Measurements from ENCODE around the gene ABLIM3.

The ABLIM3 gene

DNA sequence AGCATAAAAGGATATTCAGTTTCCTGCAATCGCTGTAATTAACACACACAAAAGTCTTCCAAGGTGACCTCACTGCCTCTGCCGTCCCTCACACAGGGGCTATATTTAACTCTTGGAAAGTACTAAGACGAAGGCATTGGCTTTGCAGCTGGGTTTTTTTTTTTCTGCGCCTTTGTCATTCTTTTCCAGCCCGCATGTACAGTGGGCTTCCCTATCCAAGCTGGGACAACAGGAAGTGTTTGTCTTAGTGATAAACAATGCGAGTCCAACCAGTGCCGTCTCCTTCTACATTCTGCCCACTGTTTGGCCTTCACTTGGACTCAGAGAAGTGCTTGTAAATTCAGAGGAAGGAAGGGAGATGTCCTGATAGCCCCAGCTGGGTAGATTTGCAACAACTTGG is 148.0 kb downstream of the ABLIM3 start:
- Histone ChIP-seq H3K36me3 (ENCODE audit: control insufficient read depth, insufficient read depth, low read length, severe bottlenecking) (peaks cover 7% of the 10 kb centered on the region), H3K4me3 (ENCODE audit: low read length) (no peak overlapping the region), H3K9me3 (ENCODE audit: control insufficient read depth, low read length) (no peaks in the 10 kb centered on the region), H3K4me1 (ENCODE audit: control insufficient read depth, insufficient read depth, low read length) (peaks cover 13% of the 10 kb centered on the region), H3K9ac (ENCODE audit: low read length) (no peak overlapping the region), H3K27me3 (replicated peaks; ENCODE audit: control insufficient read depth, insufficient read depth, low read length) (no peaks in the 10 kb centered on the region)
- DNase-seq (ENCODE audit: low read depth), result no peak

DNA sequence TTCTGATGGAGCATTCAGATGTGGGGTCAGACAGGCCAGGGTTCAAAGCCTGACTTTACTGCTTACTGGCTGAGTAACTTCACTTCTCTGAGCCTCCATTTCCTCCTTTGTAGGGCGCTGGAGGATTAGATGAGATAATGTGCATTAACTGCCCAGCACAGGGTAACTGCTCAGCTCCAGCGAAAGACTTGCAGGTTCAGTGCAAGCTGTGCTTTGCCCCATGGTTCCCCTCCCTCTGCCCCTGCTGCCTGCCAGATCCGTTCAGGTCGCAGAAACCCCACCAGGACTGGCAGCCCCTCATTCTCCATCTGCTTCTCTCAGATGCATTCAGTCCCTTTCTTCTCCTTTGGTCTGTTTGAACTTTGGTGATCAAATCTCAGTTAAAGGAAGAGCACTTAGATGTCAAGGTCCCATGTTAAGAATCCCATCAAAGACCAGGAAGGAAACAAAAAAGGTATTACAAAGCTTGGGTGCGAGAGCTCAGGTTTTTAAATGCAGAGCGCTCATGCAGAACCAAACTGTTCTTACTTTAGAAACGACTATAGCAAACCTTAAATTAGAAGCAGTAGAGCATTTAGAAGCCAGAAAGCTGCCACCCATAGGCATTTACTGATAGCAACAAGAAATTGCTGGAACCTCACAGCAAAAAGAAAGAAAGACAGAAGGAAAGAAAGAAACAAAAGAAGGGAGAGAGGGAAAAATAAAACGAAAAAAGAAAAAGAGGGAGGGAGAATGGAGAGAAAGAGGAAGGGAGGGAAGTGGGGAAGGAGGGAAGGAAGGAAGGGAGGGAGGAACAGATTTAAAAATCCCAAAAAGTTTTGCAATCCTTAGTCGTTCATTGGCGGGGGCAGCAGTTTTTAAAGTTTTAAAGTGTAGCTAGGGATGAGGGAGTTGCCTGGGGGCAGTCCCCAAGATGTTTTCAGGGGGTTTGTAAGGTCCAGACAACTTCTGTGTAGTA is 153.9 kb downstream of the ABLIM3 start:
- DNase-seq (ENCODE audit: low read depth), result no peak
- no peaks in the 10 kb centered on the region for H3K9me3 ChIP-seq (ENCODE audit: control insufficient read depth, low read length)
- H3K36me3 ChIP-seq (ENCODE audit: control insufficient read depth, insufficient read depth, low read length, severe bottlenecking), result no peaks in the 10 kb centered on the region
- no peak overlapping the region for H3K4me3 ChIP-seq (ENCODE audit: low read length)
- H3K27me3 ChIP-seq (replicated peaks; ENCODE audit: control insufficient read depth, insufficient read depth, low read length), result no peaks in the 10 kb centered on the region
- H3K9ac ChIP-seq (ENCODE audit: low read length), result no peak overlapping the region
- H3K4me1 ChIP-seq (ENCODE audit: control insufficient read depth, insufficient read depth, low read length), result peaks cover 32% of the 10 kb centered on the region

DNA sequence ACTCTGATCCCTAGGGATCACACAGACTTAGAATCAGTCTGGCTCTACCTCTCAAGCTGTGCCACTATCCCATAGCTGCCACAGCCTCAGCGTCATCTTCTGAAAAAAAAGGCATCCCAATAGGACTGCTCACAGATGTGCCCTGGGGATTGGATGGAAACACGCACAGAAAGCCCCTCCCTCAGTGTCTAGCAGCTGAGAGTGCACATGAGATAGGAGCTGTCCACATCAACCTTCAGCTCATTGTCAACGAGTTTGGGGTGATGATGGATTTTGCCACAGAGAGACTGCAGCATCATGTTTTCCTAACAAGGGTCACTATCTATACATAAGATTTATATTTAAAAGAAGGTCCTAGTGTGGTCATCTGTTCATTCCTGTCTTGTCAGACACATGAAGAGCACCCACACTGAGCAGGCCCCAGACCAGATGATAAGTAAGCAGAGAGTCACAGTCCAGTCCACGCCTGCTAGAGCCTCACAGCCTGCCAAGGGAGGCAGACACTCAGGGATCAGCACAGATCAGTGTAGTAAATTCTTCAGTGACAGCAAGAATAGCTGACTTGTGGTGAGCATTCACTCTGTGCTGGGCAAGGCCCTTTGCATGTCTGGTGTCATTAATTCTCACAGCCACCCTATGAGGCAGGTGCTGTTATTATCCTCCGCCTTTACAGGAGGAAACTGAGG is 156.2 kb downstream of the ABLIM3 start:
- Histone ChIP-seq H3K27me3 (replicated peaks; ENCODE audit: control insufficient read depth, insufficient read depth, low read length) (no peaks in the 10 kb centered on the region), H3K9me3 (ENCODE audit: control insufficient read depth, low read length) (no peaks in the 10 kb centered on the region), H3K9ac (ENCODE audit: low read length) (no peak overlapping the region), H3K4me3 (ENCODE audit: low read length) (no peak overlapping the region), H3K4me1 (ENCODE audit: control insufficient read depth, insufficient read depth, low read length) (peaks cover 33% of the 10 kb centered on the region), H3K36me3 (ENCODE audit: control insufficient read depth, insufficient read depth, low read length, severe bottlenecking) (peaks cover 15% of the 10 kb centered on the region)
- DNase-seq (ENCODE audit: low read depth), result no peak

DNA sequence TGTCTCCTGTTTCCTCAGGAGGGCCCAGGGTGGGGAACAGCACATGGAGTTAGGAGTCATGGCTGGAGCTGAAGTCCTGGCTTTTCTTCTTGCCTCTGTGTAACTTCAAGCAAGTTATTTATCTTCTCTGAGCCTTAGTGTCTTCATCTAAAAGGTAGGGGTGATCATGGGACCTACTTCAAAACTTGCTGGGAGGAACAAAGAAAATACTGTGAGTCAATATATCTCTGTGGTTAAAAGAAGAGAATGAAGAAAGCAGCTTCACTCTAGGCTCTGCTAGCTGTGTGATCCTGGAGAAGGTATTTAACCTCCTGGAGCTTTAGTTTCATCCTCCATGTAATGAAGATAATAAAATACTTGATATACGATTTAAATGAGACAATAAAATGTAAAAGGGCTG is 156.9 kb downstream of the ABLIM3 start:
- Histone ChIP-seq H3K9me3 (ENCODE audit: control insufficient read depth, low read length) (no peaks in the 10 kb centered on the region), H3K27me3 (replicated peaks; ENCODE audit: control insufficient read depth, insufficient read depth, low read length) (no peaks in the 10 kb centered on the region), H3K4me3 (ENCODE audit: low read length) (no peak overlapping the region), H3K4me1 (ENCODE audit: control insufficient read depth, insufficient read depth, low read length) (peaks cover 33% of the 10 kb centered on the region), H3K36me3 (ENCODE audit: control insufficient read depth, insufficient read depth, low read length, severe bottlenecking) (peaks cover 21% of the 10 kb centered on the region), H3K9ac (ENCODE audit: low read length) (no peak overlapping the region)
- DNase-seq (ENCODE audit: low read depth), result no peak

DNA sequence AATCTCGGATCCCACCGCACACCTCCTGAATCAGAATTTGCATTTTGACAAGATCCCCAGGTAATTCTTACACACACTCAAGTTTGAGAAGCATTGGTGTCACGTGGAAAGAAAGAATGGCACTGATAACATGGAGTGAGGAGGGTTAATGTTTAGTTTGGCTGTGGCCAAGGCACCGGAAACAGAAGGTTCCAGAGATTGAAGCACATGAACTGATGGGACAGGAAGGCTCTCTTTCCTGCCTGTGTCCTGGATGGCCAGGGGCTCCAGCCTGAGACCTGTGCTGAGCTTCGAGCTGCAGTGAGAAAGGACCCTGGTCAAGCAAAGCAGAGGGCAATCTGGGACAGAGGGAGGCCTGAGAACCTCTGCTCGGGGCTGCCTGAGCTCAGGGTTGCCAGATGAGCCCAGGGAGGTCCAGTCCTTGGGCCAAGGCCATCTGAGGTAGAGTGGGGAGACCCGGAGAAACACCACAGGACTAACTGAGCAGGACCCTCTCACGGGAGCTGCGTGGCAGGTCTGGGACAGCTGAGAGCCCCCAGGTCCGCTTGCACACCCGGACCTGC is 157.6 kb downstream of the ABLIM3 start:
- H3K9ac ChIP-seq (ENCODE audit: low read length), result no peak overlapping the region
- peaks cover 26% of the 10 kb centered on the region for H3K36me3 ChIP-seq (ENCODE audit: control insufficient read depth, insufficient read depth, low read length, severe bottlenecking)
- no peak overlapping the region for H3K4me3 ChIP-seq (ENCODE audit: low read length)
- DNase-seq (ENCODE audit: low read depth), result no peak
- no peaks in the 10 kb centered on the region for H3K9me3 ChIP-seq (ENCODE audit: control insufficient read depth, low read length)
- no peaks in the 10 kb centered on the region for H3K27me3 ChIP-seq (replicated peaks; ENCODE audit: control insufficient read depth, insufficient read depth, low read length)
- H3K4me1 ChIP-seq (ENCODE audit: control insufficient read depth, insufficient read depth, low read length), result peaks cover 33% of the 10 kb centered on the region

DNA sequence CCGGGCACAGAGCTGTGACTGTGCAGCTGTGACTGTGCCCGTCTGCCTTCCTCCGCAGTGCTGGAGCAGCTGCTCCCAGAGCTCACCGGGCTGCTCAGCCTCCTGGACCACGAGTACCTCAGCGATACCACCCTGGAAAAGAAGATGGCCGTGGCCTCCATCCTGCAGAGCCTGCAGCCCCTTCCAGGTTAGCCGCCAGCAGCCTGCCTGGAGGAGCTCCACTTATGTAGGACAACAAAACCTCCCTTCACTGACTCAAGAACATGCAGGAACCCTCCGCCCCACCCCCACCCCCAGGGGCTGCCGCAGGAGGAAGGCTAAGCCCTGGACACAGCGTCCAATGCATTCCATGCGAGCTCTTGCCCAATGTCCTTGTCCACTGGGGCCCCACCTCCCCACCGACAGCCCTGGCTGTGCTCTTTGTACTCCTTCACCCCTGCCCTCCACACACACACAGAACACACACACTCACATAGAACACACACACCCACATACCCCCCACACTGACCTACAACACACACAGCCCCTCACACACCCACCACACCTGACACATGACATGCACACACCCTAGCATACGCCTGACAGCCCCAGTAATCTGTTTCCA is 158.3 kb downstream of the ABLIM3 start:
- peaks cover 33% of the 10 kb centered on the region for H3K4me1 ChIP-seq (ENCODE audit: control insufficient read depth, insufficient read depth, low read length)
- H3K4me3 ChIP-seq (ENCODE audit: low read length), result no peak overlapping the region
- H3K9ac ChIP-seq (ENCODE audit: low read length), result no peak overlapping the region
- H3K9me3 ChIP-seq (ENCODE audit: control insufficient read depth, low read length), result no peaks in the 10 kb centered on the region
- H3K36me3 ChIP-seq (ENCODE audit: control insufficient read depth, insufficient read depth, low read length, severe bottlenecking), result peaks cover 33% of the 10 kb centered on the region
- no peaks in the 10 kb centered on the region for H3K27me3 ChIP-seq (replicated peaks; ENCODE audit: control insufficient read depth, insufficient read depth, low read length)
- DNase-seq (ENCODE audit: low read depth), result no peak

DNA sequence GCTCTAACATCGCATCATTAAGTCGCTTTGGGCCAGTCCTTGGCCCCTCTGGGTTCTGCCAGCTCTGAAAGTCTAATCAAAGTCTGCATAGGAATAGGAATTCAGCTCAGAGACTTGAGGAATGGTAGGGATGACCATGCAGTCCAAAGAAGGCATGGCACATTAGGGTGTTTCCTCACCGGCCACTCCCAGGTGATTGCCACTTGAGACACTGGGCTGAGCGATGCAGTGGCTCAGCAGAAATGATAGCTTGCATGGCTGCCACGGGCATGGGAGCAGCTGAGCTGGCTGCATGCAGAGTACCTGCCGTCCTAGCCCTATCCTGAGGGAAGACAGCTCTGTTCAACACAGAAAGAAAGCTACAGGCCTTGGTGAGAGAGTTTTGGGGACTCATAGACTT is 159.1 kb downstream of the ABLIM3 start:
- DNase-seq (ENCODE audit: low read depth), result no peak
- no peaks in the 10 kb centered on the region for H3K27me3 ChIP-seq (replicated peaks; ENCODE audit: control insufficient read depth, insufficient read depth, low read length)
- no peak overlapping the region for H3K4me3 ChIP-seq (ENCODE audit: low read length)
- no peaks in the 10 kb centered on the region for H3K9me3 ChIP-seq (ENCODE audit: control insufficient read depth, low read length)
- peaks cover 42% of the 10 kb centered on the region for H3K36me3 ChIP-seq (ENCODE audit: control insufficient read depth, insufficient read depth, low read length, severe bottlenecking)
- no peak overlapping the region for H3K9ac ChIP-seq (ENCODE audit: low read length)
- H3K4me1 ChIP-seq (ENCODE audit: control insufficient read depth, insufficient read depth, low read length), result peaks cover 32% of the 10 kb centered on the region

DNA sequence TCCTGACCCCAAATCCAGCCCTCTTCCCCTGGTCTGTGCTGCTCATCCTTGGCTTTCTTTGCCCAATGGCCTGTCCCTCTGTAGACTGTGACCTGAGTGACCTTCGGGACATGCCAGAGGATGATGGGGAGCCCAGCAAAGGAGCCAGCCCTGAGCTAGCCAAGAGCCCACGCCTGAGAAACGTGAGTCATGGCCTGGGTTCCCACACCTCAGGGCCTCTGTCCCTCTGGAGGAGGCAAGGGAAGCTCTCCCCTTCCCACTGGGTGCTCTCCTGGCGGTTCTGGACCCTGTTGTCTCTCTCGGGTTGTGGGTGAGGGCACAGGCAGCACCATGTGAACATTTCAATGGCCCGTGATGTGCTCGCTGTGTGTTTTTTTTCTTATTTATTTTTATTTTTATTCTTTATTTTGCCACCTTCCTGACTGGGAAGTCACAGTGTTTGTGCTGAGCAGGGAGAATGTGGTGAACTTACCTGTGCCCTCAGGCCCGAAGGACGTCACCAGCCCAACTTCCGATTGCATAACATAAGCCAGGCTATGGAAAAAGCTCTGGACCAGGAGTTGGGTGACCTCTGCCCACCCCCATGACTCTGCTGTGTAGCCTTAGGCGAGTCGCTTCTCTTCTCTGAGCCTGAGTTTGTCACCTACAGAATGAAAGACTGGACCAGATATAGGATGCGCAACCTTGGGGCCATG is 159.9 kb downstream of the ABLIM3 start:
- DNase-seq (ENCODE audit: low read depth), result no peak
- H3K36me3 ChIP-seq (ENCODE audit: control insufficient read depth, insufficient read depth, low read length, severe bottlenecking), result peaks cover 48% of the 10 kb centered on the region
- peaks cover 24% of the 10 kb centered on the region for H3K4me1 ChIP-seq (ENCODE audit: control insufficient read depth, insufficient read depth, low read length)

DNA sequence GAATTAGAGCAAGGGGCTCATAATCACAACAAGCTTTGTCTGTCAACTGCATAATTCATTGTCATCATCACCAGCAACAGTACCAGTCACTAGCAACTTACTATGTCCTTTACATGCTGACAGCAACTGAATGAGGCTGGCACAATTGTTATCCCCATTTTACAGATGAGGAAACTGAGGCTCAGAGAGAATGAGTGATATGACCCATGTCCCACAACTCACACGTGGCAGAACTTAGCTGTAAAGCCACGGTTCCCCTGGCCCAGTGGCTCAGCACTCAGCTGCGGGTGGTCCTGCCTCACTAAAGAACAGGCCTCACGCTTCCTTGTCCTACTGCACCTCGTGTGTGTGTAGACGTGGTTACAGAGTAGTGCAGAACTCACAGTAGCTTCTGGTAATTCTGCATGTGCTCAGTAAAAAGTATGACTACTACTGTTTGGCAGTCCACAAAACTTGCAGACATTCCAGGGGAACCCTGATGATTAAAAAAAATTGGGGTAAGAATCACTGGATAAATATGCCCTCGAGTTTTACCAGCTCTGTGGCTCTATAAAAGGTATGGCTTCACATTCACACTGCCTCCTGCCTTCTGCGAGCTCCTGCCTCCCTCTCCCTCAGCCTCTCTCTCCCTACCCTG is 160.6 kb downstream of the ABLIM3 start:
- H3K9me3 ChIP-seq (ENCODE audit: control insufficient read depth, low read length), result no peaks in the 10 kb centered on the region
- DNase-seq (ENCODE audit: low read depth), result no peak
- peaks cover 24% of the 10 kb centered on the region for H3K4me1 ChIP-seq (ENCODE audit: control insufficient read depth, insufficient read depth, low read length)
- H3K4me3 ChIP-seq (ENCODE audit: low read length), result no peak overlapping the region
- H3K36me3 ChIP-seq (ENCODE audit: control insufficient read depth, insufficient read depth, low read length, severe bottlenecking), result peaks cover 51% of the 10 kb centered on the region
- H3K9ac ChIP-seq (ENCODE audit: low read length), result no peak overlapping the region
- no peaks in the 10 kb centered on the region for H3K27me3 ChIP-seq (replicated peaks; ENCODE audit: control insufficient read depth, insufficient read depth, low read length)

More for the DNA sequence above, 159.9 kb downstream of the ABLIM3 start:
- Histone ChIP-seq H3K9me3 (ENCODE audit: control insufficient read depth, low read length) (no peaks in the 10 kb centered on the region), H3K9ac (ENCODE audit: low read length) (no peak overlapping the region), H3K4me3 (ENCODE audit: low read length) (no peak overlapping the region), H3K27me3 (replicated peaks; ENCODE audit: control insufficient read depth, insufficient read depth, low read length) (no peaks in the 10 kb centered on the region)

DNA sequence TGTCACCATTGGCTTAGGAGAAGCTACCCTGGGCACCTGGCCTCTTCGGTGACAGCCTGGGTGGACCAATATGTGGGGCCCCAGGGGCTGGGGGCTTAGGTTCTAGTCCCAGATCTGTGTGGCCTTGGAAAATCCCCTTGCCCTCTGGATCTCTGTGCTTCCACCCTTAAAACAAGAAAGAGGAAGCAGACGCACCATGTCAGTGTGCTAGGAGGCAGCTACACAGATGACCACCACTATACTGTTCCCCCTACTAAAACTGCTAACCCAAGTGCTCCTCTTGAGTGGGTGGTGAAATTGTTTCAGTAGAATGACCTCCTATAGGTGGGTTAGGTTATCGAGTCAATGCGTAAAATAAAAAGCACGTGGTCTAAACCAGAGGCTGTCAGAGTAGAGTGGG is 161.3 kb downstream of the ABLIM3 start:
- DNase-seq (ENCODE audit: low read depth), result no peak
- Histone ChIP-seq H3K36me3 (ENCODE audit: control insufficient read depth, insufficient read depth, low read length, severe bottlenecking) (peaks cover 56% of the 10 kb centered on the region), H3K9ac (ENCODE audit: low read length) (no peak overlapping the region), H3K4me1 (ENCODE audit: control insufficient read depth, insufficient read depth, low read length) (peaks cover 24% of the 10 kb centered on the region), H3K4me3 (ENCODE audit: low read length) (no peak overlapping the region), H3K27me3 (replicated peaks; ENCODE audit: control insufficient read depth, insufficient read depth, low read length) (no peaks in the 10 kb centered on the region), H3K9me3 (ENCODE audit: control insufficient read depth, low read length) (no peaks in the 10 kb centered on the region)
